ENCODE data around the gene ABCG2.

DNA sequence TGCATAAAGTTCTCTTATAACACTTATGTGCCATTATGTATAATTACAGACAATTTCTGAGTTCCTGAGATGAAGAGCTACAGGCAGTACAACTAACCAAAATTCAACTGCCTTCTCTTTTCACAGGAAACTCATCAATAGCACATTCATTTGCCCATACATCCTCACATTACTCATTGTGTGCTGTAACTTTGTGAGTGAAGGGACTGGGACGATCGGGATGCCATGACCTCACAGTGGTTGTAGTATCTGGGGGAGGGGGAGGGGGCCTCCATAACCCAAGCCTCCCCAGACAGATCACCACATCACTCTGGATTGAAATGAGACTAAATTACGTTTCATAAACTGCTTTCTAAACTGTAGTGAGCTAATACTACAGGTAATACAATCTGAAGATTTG lies 60.7 kb downstream of the ABCG2 start:
- TF ChIP-seq POLR2AphosphoS5 (IDR thresholded peaks at IDR 0.05; ENCODE audit: low read depth, low read length) = no peak
- TF ChIP-seq POLR2A (IDR thresholded peaks at IDR 0.05; ENCODE audit: low read depth, low read length) = no peak
- no peak for TF ChIP-seq TAF1 (IDR thresholded peaks at IDR 0.05; ENCODE audit: borderline replicate concordance, low read depth, low read length)
